Activated naive CD8-positive, alpha-beta T cell treated with anti-CD3 and anti-CD28 coated beads, Interleukin-2, amount 50 U/mL, for 16 hours (primary cell): ENCODE measurements around the gene SLC8A1.

Source experiments
- DNase-seq: peaks from one replicate; pipeline ENCODE4 v3.0.0-alpha.2; 2020; ENCODE audit warnings: low read depth, low spot score

The SLC8A1 gene

DNA sequence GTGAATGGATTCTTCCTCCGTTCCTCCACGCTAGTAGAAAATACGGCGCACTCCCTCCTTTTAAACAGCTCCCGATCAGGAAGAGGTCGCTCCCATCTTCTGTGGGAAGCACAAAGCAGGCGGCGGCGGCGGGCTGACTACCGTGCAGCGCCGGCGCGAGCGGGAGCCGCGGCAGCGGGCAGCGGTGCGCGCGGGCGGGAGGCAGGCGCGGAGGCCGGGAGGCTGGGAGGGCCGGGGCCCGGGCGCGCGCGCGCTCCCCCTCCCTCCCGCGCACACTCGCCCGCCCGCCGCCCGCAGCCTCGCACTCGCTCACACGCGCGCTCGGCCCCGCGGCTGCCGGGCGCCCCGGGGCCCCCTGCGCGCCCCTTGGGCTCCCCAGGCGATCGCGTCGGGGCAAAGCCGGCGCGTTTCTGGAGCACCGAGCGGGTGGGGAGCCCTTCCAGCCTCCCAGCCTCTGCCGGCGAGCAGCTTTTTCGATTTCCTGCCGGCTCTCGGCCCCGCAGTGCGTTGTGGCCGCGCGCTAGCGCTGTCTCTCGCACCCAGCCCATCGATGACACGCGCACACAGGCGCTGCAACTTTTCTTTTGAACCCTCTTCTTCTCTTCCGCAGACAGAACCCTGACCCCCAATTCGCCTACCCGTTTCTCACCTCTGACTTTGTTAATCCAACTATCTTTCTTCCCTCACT is at the start of gene SLC8A1:
Gene SLC8A1, minus strand, starts transcription at position 173 of the 688 bp plus-strand sequence.
- no peak for DNase-seq

DNA sequence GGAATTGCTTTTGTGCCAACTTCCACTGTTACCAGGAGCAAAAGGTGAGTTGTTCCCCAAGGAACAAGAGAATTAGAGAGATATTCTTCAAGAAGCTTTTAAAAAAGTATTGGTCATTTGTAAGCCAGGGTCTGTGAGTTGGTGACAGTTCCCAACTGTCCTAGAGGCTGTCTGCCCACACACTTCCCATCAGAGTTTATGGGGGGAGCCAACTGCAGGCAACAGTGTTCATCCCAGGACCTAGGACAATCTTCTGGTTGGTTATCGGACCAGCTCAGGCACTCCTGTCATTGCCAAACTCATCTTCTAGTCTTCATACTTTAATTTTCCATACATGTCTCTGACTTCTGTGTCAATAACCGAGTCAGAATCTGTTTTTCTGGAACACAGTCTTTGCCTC is 47.5 kb upstream of the SLC8A1 start:
- no peak for DNase-seq

DNA sequence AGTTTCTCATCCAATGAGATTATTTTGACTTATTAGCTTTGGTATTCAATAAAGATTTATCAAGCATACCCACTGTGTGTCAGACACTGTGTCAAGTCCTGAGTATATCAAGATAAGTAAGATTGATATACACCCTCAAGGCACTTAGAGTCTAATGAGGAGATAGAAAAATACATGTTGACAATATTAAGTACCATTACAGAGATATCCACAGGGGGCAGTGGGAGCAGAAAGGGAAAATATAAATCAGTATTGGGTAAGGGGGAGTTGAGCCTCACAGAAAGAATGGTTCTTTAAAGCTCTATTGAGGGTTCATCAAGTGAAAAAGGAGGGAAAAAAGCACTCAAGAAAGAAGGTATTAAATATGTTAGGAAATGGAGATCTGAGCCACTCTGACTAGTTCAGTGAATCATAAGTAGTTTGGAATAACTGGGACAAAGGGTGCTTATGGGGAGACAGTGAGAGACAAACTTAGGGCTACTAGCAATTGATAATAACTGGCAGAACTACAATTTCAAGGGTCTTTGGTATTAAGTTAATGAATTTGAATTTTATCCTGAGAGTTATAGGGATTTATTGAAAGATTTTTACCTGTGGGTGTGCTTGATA is 45.5 kb upstream of the SLC8A1 start:
- DNase-seq = no peak

DNA sequence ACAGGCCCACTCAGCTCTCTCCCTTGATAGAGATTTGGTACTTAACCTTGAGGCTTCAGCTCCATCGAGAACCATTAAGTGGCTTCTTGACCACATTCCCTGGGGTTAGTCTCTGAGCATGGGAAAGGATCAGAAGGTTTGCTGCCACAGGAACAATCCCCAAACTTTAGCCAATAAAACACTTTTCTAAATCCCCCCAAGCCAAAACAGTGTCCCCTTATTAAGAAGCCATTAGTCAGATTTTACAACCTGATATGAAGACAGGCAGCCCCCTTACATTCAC is 37.7 kb upstream of the SLC8A1 start:
- no peak for DNase-seq

DNA sequence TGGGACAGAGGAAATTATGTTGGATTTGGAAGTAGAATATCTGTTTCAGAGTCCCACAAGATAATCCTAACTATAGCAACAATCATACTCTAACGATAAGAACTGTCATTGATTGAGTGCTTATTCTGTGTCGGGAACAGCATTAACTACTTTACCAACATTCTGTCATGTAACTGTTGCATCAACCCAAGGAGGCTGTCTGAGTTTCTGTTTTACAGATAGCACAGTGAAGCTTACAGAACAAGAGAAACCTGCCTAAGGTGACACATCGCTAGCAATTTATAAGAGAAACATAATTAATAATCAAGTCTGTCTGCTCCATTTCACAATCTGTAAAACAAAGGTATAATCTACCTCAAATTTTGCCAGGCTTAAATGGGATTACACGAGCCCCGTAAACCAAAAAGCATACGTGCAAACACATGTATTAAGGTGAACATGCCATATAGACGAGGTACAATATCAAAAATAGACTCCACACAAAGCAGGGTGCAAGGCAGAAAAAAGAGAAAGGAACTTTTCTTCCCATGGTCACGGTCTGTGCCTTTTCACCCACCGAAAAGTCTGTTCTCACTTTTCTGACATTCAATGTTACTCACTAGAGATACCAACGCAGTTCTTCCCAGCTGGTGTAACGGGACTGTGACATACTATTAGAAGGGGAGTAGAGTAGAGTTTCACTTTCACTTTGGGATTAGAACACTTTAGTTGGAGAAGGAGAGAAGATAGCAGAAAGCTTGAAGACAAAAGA is 37.2 kb upstream of the SLC8A1 start:
- no peak for DNase-seq

DNA sequence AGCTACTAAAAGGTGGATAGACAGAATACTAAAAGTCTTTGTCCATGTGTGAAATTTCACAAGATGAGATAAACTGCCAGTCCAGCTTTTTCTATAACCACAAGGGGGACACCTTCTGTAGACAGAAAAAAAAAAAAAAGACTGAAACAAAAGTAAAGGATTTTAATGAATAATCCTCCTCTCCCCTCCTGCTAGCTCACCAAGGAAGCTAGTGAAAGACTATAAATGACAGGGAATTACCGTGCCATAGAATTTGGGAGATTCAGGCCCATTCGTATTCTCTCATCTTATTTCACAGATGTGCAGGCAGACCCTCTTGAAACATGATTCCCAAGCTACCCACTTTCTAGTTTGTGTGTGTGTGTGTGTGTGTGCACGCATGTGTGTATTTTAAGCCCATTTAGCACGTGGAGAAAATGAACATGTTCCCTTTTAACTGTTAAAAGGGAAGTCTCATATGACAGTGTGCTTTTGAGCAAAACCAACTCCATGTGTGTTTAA is 36.3 kb upstream of the SLC8A1 start:
- no peak for DNase-seq

DNA sequence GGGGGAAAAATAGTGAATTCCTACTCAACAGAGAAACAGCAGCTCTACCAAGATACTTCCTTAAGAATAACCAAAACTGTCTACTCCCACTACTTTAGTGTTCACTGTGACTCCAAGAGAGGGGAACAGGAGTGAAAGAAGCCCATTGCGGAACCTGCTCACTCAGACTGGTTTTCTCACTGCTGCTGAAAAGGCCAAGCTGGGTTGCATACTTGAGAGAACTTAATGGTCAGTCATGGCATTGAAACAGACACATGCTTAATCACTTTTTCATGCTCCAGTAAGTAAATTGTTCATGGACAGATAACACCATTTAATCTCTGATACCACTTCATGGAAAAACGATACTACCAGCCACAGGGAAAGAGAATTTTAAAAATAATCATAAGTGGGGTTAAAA is 35.7 kb upstream of the SLC8A1 start:
- no peak for DNase-seq

DNA sequence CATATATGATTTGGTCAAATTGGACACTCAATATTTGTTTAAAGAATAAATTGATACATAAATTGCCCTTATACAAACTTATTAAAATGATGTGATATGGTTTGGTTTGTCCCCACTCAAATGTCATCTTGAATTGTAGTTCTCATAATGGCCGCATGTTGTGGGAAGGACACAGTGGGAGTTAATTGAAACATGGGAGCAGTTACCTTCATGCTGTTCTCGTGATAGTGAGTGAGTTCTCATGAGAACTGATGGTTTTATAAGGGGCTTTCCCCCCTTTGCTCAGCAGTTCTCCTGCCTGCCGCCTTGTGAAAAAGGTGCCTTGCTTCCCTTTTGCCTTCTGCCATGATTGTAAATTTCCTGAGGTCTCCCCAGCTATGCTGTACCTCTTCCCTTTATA is 34.0 kb upstream of the SLC8A1 start:
- DNase-seq = no peak

DNA sequence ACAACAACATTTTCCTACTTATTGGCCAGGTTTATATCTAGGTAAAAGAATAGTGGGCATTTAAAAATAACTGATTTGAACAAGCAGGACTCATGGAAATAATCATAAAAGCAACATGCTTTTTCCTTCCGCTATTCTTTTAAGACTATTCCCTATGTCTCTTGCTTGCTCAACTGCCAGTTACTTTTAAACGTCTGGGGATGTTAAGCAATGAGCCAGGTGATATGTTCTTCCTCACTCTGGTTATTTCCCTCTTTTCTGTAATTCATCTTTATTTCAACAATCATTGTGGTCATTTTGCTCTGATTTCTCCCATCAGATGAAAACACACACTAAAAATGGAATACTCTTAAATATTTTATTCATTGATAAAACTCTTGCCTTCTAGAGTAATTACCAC is 33.4 kb upstream of the SLC8A1 start:
- DNase-seq = no peak

DNA sequence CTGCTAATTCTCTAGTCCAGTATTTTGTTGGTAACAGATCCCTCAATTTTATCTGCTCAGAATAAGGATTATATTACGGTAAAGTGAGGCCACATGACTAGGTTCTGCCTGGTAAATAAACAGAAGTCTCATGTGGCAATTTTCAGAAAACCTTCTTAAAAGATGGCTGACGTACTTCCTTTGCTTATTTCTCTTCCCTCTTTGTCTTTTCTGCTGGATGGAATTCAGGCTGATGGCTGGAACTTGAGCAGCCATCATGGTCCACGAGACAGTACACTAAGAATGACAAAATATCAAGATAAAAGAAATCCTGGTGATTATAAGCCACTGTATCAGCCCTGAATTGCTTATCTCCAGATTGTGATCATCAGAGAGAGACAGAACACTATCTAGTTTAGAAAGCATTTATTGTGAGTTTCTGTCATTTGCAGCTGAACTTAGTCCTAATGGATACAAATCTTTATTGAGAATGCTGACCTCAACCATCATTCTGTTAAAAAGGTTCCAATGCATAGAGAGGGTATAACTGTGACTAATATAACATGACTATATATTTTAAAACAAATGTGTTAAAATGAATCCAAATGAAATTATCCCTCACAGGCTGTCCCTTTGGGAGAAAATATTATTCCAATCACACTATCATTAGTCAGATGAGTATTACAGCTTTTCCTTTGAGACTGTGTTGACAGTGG is 31.8 kb upstream of the SLC8A1 start:
- no peak for DNase-seq

DNA sequence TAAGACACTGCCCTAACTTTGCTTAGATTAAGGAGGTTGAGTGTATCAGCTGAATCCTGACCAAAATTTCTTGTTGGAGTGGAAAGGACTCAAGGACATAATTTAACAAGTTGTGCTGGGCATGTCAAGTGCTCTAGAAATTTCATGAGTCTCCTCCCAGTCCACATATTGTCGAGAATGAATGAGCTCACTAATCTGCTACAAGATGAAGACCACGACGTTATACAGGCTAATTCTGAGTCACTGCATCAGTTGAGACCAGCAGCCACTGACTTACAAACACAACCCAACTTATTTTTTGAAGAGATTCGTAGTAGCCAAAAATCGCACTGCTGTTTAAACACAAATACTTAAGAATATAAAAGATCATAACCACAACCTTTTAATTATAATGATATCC is 28.7 kb upstream of the SLC8A1 start:
- DNase-seq = no peak

DNA sequence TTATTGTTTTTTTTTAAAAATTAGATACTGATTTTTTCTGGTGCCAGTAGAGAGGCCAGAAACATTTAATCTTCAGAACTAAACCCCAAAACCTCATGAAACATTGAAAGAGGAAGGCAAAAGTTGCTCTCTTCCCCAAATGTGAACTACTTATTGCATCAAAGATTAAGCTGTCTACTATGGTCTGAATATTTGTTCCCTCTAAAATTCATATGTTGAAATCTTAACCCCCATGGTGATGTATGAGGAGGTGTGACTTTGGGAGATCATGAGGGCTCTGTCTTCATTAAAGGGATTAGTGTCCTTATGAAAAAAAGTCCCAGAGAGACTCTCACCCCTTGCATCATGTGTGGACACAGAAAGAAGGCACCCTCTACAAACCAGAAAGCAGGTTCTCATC is 28.2 kb upstream of the SLC8A1 start:
- no peak for DNase-seq

DNA sequence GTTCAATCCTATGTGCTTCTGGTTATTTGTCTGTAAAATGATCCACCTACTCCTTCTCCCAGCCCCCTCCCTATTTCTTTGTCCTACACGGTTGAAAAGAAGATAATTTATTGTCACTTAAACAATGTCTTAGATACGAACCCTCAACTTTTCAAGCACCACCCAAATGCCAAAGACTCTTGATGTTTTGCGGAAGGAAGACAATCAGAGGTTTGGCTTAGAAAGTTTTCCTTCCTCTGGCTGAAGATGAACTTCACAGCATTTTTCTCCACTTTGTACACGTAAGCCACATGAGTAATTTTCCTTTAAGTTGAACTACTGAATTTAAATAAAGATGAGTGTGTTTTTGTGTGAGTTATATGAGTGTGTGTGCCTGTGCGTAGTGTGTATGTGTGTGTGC is 25.5 kb upstream of the SLC8A1 start:
- no peak for DNase-seq

DNA sequence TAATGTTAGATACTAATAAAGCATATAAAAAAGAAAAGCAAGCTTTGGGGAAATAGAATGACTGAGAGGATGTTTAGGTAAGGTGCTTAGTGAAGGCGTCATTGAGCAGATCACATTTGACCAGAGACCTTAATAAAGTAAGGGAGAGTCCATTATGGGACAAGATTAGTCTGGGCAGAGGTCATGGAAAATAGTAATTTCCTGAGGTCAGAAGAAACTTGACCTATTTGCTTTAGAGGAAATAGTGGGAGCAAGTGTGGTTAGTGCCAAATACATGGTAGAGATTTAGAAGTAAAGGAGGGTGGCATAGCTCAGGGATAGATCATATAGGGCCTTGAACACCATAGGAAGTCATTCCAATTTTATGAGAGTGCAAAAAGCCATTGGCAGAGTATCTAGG is 24.5 kb upstream of the SLC8A1 start:
- no peak for DNase-seq

DNA sequence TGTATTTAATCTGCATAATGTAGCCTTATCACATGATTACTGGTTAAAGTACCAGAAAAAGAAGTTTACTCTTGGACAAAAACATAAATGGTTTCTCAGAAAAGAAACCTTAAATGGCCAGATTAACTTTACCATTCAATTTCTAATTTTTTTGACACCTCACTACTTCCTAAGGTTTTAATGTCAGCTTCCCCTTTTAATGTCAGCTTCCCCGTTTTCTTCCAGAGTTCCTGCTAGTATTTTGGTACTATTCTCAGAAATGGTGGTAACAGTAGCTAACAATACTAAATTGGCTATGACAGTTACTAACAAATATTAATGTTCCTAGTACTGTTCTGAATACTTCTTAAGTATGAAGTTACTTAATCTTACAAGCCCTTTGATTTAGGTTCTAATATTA is 22.4 kb upstream of the SLC8A1 start:
- no peak for DNase-seq

DNA sequence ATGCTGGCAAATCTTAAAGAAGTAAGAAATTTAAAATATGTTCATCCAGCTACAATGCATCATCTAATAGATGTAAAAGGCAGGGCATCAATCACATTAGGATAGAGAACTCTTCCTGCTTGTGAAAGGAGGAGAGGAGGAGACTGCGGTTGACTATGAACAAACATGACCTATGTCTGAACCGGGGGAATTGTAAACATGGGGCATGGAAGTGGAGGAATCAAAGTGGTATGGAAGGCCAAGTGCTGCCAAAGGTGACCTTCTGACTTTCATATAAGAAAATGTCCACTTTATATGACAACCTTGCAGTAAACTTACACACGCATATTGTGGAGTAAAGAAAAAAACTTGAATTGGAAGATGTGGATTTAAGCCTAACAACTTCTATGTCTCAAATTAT is 20.0 kb upstream of the SLC8A1 start:
- DNase-seq = no peak

DNA sequence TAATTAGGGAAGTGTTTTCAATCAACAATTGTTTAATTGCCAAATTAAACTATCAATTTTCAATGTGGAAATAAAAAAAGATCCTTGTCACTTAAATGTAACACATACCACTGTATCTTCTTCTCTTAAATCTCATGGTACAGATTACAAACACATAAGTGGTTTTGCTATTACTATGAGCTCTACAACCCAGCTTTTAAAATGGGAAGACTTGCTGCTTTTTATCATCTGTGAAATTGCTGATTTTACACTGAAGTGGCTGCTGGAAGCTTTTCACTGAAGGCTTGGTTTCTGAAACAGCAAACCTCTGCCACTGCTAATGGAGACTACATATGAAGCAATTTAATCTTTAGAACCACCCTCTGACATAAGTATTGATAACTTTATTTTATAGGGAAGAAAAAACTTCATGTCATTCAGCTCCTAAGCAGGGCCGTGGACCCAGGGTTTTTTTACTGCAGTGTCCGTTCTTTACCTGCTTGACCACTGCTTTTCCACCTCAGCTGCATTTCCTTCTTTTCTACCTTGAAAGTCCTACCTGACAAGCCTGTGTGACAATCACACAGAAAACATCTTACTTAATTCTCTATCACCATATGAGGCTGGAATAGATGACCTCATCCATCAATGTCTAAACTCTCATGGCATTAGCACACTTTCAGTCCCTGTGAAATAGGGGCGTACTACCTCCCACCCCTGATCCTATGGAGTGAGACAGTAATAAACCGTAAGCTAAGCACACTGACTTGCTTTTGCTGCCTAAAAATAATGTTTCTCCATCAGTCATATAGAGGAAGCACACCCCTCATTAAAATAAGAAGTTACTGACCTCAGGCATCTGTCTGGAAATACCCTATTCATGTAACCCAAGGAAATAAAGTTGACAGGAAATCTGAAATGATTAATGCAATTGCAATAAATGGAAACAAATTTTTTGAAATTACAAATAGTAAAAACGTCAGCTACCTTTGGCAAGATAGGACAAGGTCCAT is 19.2 kb upstream of the SLC8A1 start:
- no peak for DNase-seq

DNA sequence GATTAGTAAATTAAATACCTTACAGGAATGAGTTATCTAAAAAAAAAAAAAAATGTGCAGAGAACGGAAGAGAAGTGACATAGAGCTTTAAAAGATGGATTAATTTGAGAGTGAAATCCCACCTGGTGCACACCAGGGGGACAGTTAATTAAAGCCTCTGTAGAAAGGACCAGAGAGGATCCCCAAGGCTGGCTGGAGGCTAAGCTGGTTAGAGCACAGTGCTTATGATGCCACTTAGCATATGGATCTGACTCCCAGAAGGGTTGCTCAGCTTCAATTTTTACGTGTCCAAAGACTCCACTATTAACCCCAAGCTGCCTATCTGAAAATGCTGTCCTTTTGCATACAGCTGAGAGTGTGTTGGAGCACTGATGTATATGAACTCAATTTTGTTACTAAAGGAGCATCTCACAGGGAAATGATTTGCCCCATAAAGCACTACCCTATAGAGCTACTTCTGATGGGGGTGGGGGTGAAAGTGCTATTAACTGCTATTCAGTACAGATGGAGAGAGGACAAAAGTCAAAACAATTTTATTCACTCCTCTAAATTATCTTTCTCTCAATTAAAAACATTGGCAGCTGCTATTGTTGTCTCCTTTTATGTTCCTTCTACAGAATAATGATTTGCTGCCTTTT is 15.2 kb upstream of the SLC8A1 start:
- DNase-seq = no peak

DNA sequence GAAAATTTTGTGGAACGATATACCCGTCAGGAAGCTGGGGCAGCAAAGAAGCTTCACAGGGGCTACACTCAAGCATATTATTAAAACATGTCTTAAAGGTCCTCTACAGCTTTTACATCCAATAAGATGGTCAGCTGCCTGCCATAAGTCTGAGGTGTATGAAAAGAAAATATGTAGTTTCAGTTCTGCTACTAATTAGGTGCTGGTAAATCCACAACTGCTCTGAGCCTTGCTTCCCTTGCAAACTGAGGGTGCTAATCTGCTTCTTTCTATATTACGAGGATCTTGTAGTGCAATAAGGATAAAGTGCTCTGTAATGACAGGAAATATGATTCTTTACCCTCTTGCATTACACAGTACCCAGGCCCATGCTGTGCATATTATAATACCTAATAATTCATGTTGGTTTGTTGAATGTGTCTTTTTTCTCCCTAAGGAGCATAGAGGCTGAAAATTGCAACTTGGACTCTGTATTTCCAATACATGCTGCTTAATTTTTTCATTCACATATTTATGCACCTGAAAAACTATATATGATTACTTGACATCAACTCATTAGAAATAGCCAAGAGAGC is 14.5 kb upstream of the SLC8A1 start:
- no peak for DNase-seq

DNA sequence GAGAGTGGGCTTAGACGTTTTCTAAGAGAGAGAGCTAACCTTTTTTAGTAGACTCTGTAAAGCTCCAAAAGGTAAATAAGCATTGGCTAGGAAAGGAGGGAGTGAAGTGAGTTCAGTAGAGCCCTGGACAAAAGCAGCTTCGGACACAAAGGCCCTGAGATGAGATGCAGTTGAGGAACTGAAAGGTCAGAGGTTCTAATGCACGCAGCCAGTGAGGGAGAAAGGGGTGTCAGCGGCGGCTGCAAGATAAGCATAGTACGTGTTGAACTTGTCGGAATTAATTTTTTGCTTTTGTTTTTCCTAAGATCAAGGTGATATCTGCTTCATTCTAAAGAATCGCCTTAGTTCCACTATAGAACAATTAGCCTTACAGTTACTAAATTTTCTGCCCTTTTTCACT is 11.2 kb upstream of the SLC8A1 start:
- DNase-seq = no peak
